ENCODE measurements around the gene HEATR5A. TPM values are rescaled to one million over a fixed set of nuclear protein-coding genes. Genes with fewer than 3 reads are reported as not detected.
A peak's percentile ranks its signal among the peaks of the same experiment; 100 is the strongest.

The HEATR5A gene
- total and polyA plus RNA-seq, 2 of the 13 experiments (the other 11 are each of a cell fraction or from before 2014, with no cell fraction given): 36.4 to 105 TPM

DNA sequence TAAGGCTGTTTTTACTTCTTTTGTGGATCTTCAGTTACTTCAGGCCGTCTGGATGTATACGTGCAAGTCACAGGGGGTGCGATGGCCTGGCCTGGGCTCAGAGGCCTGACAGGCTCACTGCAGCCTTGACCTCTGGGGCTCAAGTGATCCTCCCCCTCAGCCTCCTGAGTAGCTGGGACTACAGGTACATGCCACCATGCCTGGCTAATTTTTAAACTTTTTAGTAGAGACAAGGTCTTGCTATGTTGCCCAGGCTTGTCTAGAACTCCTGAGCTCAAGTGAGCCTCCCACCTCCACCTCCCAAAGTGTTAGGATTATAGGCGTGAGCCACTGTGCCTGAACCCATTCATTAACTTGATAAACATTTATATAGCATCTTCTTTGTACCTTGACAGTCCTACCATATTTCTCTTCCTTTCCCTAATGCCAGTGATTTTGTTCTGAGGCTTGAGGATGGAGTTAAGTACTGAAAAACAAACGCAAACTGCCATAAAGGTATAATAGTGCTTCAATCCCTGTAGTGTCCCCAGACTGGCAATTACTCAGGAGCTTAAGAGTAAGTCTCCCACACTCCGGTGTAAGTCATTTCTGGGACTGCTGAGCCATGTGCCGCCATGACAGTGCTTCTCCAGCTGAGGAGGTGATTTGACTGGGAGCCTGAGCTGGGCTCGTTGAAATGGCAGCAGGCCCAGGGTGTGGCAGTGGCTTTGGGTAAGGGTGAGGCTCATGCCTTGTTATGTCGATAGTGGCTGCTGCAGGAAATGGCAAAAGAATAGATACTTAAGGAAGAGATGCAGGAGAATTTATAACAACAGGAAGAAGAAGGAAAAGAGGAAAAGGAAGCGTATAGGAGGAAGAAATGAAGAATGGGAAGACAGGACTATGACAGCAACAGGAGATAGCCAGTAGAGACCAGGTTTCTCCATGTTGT, 169.1 kb downstream of the HEATR5A start (continued):
- TF ChIP-seq CCDC6 (CRISPR knock-in tag; IDR thresholded peaks at IDR 0.05) (0 out of 2 replicates have a peak, but pooled peaks have one; percentile 43), TCF7L2 (IDR thresholded peaks at IDR 0.05; ENCODE audit: low read depth, low read length) (no peak), FOSL1 (CRISPR knock-in tag; IDR thresholded peaks at IDR 0.05; ENCODE audit: borderline replicate concordance) (no peak), ZNF121 (CRISPR knock-in tag; IDR thresholded peaks at IDR 0.05) (peak; percentile 100), ZNF136 (CRISPR knock-in tag; IDR thresholded peaks at IDR 0.05; ENCODE audit: low read depth) (no peak), KAT8 (CRISPR knock-in tag; IDR thresholded peaks at IDR 0.05) (peak; percentile 22; the same call in 1 of the 2 replicates), ZNF792 (CRISPR knock-in tag; IDR thresholded peaks at IDR 0.05) (0 out of 2 replicates have a peak, but pooled peaks have one; percentile 53)
- TF ChIP-seq, protein P1, sequence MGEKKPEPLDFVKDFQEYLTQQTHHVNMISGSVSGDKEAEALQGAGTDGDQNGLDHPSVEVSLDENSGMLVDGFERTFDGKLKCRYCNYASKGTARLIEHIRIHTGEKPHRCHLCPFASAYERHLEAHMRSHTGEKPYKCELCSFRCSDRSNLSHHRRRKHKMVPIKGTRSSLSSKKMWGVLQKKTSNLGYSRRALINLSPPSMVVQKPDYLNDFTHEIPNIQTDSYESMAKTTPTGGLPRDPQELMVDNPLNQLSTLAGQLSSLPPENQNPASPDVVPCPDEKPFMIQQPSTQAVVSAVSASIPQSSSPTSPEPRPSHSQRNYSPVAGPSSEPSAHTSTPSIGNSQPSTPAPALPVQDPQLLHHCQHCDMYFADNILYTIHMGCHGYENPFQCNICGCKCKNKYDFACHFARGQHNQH (CRISPR knock-in tag; IDR thresholded peaks at IDR 0.05): 0 out of 2 replicates have a peak, but pooled peaks have one; percentile 26
- TF ChIP-seq, protein P2, sequence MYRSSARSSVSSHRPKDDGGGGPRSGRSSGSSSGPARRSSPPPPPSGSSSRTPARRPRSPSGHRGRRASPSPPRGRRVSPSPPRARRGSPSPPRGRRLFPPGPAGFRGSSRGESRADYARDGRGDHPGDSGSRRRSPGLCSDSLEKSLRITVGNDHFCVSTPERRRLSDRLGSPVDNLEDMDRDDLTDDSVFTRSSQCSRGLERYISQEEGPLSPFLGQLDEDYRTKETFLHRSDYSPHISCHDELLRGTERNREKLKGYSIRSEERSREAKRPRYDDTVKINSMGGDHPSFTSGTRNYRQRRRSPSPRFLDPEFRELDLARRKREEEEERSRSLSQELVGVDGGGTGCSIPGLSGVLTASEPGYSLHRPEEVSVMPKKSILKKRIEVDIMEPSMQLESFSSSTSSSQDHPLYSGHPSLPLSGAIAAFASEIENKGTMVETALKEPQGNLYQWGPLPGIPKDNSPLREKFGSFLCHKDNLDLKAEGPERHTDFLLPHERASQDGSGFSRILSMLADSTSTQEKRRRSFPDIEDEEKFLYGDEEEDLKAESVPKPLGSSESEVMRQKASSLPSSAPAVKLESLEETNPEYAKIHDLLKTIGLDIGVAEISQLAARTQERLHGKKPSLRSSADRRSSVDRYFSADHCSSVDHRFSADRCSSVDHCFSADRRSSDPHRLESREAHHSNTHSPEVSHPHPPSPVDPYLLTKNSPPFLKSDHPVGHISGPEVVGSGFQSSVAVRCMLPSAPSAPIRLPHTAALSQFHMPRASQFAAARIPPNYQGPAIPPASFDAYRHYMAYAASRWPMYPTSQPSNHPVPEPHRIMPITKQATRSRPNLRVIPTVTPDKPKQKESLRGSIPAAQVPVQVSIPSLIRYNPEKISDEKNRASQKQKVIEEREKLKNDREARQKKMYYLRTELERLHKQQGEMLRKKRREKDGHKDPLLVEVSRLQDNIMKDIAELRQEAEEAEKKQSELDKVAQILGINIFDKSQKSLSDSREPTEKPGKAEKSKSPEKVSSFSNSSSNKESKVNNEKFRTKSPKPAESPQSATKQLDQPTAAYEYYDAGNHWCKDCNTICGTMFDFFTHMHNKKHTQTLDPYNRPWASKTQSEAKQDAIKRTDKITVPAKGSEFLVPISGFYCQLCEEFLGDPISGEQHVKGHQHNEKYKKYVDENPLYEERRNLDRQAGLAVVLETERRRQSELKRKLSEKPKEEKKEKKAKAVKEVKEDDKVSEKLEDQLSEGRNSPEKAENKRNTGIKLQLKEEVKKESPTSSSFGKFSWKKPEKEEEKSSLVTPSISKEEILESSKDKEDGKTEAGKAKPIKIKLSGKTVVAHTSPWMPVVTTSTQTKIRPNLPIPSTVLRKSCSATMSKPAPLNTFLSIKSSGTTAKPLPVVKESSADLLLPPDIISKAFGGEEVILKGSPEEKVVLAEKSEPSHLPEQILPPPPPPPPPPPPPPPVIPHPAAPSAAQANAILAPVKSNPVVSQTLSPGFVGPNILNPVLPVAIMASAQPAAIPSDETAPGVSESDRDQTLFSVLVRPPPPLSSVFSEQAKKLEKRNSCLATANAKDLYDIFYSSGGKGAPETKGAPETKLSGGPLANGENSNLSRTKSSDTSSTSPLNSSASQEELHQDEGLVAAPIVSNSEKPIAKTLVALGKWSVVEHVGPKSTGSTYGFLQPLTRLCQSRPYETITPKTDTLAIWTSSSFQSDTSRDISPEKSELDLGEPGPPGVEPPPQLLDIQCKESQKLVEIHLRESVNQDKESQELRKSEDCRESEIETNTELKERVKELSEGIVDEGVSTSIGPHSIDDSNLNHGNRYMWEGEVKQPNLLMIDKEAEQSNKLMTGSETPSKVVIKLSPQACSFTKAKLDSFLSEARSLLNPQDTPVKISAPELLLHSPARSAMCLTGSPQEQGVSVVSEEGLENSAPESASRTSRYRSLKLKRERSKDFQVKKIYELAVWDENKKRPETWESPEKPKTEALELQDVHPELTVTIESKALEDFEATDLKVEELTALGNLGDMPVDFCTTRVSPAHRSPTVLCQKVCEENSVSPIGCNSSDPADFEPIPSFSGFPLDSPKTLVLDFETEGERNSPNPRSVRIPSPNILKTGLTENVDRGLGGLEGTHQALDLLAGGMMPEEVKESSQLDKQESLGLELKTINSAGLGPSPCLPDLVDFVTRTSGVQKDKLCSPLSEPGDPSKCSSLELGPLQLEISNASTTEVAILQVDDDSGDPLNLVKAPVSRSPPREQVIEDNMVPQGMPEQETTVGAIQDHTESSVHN (CRISPR knock-in tag; IDR thresholded peaks at IDR 0.05): no peak
- TF ChIP-seq, protein P3, sequence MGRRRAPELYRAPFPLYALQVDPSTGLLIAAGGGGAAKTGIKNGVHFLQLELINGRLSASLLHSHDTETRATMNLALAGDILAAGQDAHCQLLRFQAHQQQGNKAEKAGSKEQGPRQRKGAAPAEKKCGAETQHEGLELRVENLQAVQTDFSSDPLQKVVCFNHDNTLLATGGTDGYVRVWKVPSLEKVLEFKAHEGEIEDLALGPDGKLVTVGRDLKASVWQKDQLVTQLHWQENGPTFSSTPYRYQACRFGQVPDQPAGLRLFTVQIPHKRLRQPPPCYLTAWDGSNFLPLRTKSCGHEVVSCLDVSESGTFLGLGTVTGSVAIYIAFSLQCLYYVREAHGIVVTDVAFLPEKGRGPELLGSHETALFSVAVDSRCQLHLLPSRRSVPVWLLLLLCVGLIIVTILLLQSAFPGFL (CRISPR knock-in tag; IDR thresholded peaks at IDR 0.05): no peak
- TF ChIP-seq, protein P4, sequence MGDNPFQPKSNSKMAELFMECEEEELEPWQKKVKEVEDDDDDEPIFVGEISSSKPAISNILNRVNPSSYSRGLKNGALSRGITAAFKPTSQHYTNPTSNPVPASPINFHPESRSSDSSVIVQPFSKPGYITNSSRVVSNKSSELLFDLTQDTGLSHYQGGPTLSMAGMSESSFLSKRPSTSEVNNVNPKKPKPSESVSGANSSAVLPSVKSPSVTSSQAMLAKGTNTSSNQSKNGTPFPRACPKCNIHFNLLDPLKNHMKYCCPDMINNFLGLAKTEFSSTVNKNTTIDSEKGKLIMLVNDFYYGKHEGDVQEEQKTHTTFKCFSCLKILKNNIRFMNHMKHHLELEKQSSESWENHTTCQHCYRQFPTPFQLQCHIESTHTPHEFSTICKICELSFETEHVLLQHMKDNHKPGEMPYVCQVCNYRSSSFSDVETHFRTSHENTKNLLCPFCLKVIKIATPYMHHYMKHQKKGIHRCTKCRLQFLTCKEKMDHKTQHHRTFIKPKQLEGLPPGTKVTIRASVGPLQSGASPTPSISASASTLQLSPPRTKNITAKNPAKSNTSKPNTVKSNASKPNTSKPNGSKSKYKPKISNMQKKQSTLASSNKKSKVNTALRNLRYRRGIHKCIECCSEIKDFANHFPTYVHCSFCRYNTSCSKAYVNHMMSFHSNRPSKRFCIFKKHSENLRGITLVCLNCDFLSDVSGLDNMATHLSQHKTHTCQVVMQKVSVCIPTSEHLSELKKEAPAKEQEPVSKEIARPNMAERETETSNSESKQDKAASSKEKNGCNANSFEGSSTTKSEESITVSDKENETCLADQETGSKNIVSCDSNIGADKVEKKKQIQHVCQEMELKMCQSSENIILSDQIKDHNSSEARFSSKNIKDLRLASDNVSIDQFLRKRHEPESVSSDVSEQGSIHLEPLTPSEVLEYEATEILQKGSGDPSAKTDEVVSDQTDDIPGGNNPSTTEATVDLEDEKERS (CRISPR knock-in tag; IDR thresholded peaks at IDR 0.05): peak; percentile 94
- TF ChIP-seq, protein P5, sequence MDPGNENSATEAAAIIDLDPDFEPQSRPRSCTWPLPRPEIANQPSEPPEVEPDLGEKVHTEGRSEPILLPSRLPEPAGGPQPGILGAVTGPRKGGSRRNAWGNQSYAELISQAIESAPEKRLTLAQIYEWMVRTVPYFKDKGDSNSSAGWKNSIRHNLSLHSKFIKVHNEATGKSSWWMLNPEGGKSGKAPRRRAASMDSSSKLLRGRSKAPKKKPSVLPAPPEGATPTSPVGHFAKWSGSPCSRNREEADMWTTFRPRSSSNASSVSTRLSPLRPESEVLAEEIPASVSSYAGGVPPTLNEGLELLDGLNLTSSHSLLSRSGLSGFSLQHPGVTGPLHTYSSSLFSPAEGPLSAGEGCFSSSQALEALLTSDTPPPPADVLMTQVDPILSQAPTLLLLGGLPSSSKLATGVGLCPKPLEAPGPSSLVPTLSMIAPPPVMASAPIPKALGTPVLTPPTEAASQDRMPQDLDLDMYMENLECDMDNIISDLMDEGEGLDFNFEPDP (CRISPR knock-in tag; conservative IDR thresholded peaks at IDR 0.05): no peak
